Stimulated activated naive B cell treated with anti-CD40 and anti-IgM and Interleukin-4, amounts not matched to agents 10 μg/mL and 1 μg/mL and 100 μg/mL, for 72 hours (primary cell): ENCODE data around the gene CHSY1.
A peak's percentile ranks its signal among the peaks of the same experiment; 100 is the strongest.

Experiments
- ATAC-seq, 2 donors: fragments of 150-1000 bp; cut with Tn5 transposase; replicated peaks; 2 replicates each; pipeline ENCODE4 v1.10.0; 2021; ENCODE audit warnings: moderate library complexity in 1 of 2
- DNase-seq: peaks from one replicate; pipeline ENCODE4 v3.0.0; 2021
- H3K27ac Mint-ChIP-seq: one replicate; pipeline ENCODE4 v1.8.0; 2022; ENCODE audit warnings: mild to moderate bottlenecking, mixed read lengths
- H3K27me3 Mint-ChIP-seq, 2 donors: one replicate each; pipeline ENCODE4 v1.8.0; 2022; ENCODE audit warnings: mixed read lengths in 2 of 2
- H3K36me3 Mint-ChIP-seq, 2 donors: one replicate each; pipeline ENCODE4 v1.8.0; 2022; ENCODE audit warnings: mixed read lengths in 2 of 2, mild to moderate bottlenecking in 1 of 2
- H3K4me1 Mint-ChIP-seq, 2 donors: one replicate each; pipeline ENCODE4 v1.8.0; 2022; ENCODE audit warnings: mixed read lengths in 2 of 2, mild to moderate bottlenecking in 1 of 2
- H3K4me3 Mint-ChIP-seq, 2 donors: one replicate each; pipeline ENCODE4 v1.8.0; 2022; ENCODE audit warnings: mild to moderate bottlenecking in 2 of 2, mixed read lengths in 2 of 2, moderate library complexity in 1 of 2
- H3K9me3 Mint-ChIP-seq, 2 donors: one replicate each; pipeline ENCODE4 v1.8.0; 2022; ENCODE audit warnings: mixed read lengths in 2 of 2, mild to moderate bottlenecking in 1 of 2

Gene CHSY1

DNA sequence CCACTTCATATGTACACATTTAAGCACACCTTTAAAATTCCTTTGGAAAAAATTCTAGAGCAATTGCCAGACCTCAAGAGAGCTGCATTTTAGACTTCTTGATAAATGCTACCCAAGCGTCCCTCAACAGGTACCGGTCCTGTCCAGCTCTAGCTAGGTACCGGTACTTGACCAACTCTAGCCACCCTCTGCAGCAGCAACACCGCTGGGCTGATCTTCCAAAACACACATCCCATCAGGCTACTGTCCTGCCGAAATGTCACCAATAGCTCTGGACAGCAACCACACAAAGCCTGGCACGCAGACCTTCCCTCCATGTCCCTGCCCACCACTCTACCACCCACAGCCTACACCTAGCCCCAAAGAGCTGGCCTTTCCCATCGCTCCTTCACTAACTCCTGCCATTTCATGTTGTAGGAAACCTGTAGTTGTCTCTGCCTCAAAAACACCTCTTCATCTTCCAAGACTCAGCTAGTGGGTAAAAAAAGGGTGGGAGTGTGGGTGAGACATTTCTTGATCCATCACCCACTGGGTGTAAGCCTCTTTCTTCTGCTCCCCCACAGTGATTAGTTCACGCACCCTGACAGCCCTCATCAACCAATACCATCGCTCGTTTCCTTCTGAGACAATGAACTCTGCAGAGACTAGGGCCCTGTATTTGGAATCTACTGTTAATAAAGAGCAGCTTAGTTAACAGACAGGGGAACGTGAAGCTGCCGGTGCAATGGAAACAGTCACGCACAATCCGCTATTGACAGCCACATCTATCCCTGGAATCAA, 6.8 kb downstream of the CHSY1 start:
- DNase-seq (no peak), ATAC-seq (no peak)
- H3K4me1 Mint-ChIP-seq, result peaks cover 62 to 83% of the 10 kb centered on the region in 2 donors
- peaks cover 2 to 3% of the 10 kb centered on the region in 2 donors for H3K9me3 Mint-ChIP-seq
- H3K36me3 Mint-ChIP-seq, result peaks cover 25 to 52% of the 10 kb centered on the region in 2 donors
- H3K4me3 Mint-ChIP-seq, result peak overlapping the region; percentile 57 to 75
- peak overlapping the region; percentile 89 for H3K27ac Mint-ChIP-seq
- H3K27me3 Mint-ChIP-seq, result no peaks in the 10 kb centered on the region

DNA sequence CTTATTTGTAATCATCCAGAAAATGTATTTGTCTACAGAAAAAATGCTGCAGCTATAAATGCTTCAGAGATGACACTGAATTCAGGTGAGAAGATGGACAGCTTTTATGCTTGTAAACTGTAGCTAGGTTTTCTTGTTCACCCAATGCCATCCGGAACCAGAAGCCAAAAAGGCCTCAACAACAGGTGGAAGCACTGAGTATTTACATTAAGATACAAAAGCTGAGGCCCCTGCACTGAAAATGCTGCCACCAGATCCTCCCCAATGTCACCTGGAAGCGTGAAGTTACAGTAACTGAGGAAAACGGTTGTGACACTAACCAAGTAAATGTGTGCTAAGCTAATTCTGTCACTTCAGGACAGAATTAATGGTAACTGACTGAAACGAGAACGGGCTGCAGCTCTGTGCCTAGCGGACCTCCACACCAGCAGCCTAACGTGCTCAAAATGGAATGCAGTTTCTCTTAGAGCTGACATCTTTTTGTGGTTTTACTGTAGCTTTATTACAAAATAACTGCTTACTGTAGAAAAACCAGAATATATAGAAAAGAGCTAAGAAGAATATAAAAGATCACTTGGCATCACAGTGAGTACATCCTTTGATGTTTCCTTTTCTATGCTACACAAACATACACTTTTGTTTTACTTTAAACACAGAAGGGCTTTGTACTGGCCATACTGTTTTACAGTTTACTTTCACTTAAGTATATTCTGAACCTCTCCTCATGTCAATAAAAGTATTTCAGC, 7.6 kb downstream of the CHSY1 start:
- no peak for ATAC-seq
- peaks cover 20 to 54% of the 10 kb centered on the region in 2 donors for H3K36me3 Mint-ChIP-seq
- DNase-seq, result no peak
- H3K4me1 Mint-ChIP-seq, result peaks cover 65 to 83% of the 10 kb centered on the region in 2 donors
- peaks cover 2 to 3% of the 10 kb centered on the region in 2 donors for H3K9me3 Mint-ChIP-seq
- no peaks in the 10 kb centered on the region for H3K27me3 Mint-ChIP-seq
- peak overlapping the region; percentile 89 for H3K27ac Mint-ChIP-seq
- peak overlapping the region; percentile 57 to 75 for H3K4me3 Mint-ChIP-seq

DNA sequence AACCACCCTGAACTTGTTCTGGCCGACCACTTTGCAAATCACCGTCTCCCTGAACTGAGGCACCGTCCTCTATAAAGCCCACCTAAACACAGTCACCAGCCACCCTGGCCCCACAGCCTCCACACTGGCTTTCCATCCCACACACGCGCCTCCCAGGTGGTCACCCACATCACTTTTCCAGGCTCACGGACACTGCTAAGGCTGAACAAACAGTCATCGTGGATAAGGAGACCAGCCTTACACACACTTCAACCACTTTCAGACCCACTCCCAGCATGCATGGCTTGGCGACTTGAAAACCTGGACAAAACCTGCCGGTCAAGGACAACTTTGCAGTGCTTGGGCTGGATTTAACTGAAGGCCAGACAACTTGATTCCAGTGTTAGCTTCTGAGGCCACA, 8.4 kb downstream of the CHSY1 start:
- Mint-ChIP-seq H3K36me3 (peaks cover 18 to 53% of the 10 kb centered on the region in 2 donors), H3K27ac (peak overlapping the region; percentile 39), H3K27me3 (no peaks in the 10 kb centered on the region), H3K4me1 (peaks cover 63 to 81% of the 10 kb centered on the region in 2 donors), H3K9me3 (peaks cover 2 to 3% of the 10 kb centered on the region in 2 donors), H3K4me3 (peak overlapping the region; percentile 57 to 60)
- no peak for ATAC-seq
- no peak for DNase-seq

- ATAC-seq (no peak), DNase-seq (no peak)
- Mint-ChIP-seq H3K9me3 (peaks cover 2 to 3% of the 10 kb centered on the region in 2 donors), H3K4me3 (peak overlapping the region; percentile 25 to 72), H3K27me3 (no peaks in the 10 kb centered on the region), H3K27ac (peak overlapping the region; percentile 89), H3K36me3 (peaks cover 16 to 49% of the 10 kb centered on the region in 2 donors), H3K4me1 (peaks cover 60 to 77% of the 10 kb centered on the region in 2 donors)
These were observed 8.9 kb downstream of the CHSY1 start for GRCh38 chr15:101242999-101243336.

GRCh38 chr15:101242160-101242998, 9.5 kb downstream of the CHSY1 start:
- H3K27ac Mint-ChIP-seq, result peak overlapping the region; percentile 89
- H3K27me3 Mint-ChIP-seq, result no peaks in the 10 kb centered on the region
- ATAC-seq (peak; percentile 58 to 60), DNase-seq (peak; percentile 47)
- H3K9me3 Mint-ChIP-seq, result peaks cover 2 to 3% of the 10 kb centered on the region in 2 donors
- peaks cover 17 to 46% of the 10 kb centered on the region in 2 donors for H3K36me3 Mint-ChIP-seq
- H3K4me1 Mint-ChIP-seq, result peaks cover 56 to 73% of the 10 kb centered on the region in 2 donors
- peak overlapping the region; percentile 25 to 72 for H3K4me3 Mint-ChIP-seq

DNA sequence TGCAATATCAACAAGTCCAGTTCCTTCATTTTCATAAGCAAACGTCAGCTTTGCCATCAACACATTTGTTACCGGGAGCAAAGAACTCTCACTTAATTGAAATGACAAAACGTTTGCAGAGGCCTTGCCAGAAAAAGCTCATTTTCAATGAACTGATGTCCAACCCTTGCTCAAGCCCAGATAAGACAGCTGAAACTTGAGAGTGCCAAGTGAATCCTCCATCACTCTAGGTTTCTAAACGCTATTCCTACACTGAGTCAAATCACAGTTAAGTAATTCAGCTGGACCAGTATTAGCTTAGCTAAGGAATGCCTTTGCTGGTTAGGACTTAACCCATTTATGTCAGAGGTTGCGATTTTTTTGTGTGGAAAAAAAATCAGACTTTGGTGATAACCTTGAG, 11.5 kb downstream of the CHSY1 start:
- Mint-ChIP-seq H3K27me3 (no peaks in the 10 kb centered on the region), H3K4me1 (peaks cover 45 to 67% of the 10 kb centered on the region in 2 donors), H3K27ac (no peak overlapping the region), H3K9me3 (peaks cover 2 to 3% of the 10 kb centered on the region in 2 donors), H3K4me3 (no peak overlapping the region), H3K36me3 (peaks cover 29 to 50% of the 10 kb centered on the region in 2 donors)
- no peak for ATAC-seq
- no peak for DNase-seq

- Mint-ChIP-seq H3K36me3 (peaks cover 29 to 50% of the 10 kb centered on the region in 2 donors), H3K4me3 (peak overlapping the region; percentile 38 to 59), H3K4me1 (peaks cover 42 to 66% of the 10 kb centered on the region in 2 donors), H3K27me3 (no peaks in the 10 kb centered on the region), H3K27ac (peak overlapping the region; percentile 85), H3K9me3 (peaks cover 2 to 3% of the 10 kb centered on the region in 2 donors)
- ATAC-seq (peak; percentile 26 to 54), DNase-seq (no peak)
These were observed 12.1 kb downstream of the CHSY1 start for GRCh38 chr15:101239724-101240136.

DNA sequence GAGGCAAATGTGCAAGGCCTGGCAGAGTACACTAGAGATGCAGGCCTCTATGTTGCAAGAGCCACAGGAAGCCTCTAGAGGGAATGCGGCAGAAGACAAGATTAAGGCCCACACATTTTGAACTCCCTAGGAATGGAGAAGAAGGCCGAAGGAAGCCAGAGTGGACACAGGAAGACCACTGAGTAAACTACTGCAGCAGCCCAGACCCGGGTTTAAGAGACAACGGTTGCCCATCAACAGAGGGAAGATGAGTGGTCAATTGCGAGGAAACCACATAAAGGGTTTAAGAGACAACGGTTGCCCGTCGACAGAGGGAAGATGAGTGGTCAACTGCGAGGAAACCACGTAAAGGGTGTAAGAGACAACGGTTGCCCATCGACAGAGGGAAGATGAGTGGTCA, 14.6 kb downstream of the CHSY1 start:
- Mint-ChIP-seq H3K9me3 (no peaks in the 10 kb centered on the region), H3K36me3 (peaks cover 38 to 56% of the 10 kb centered on the region in 2 donors), H3K27me3 (no peaks in the 10 kb centered on the region), H3K27ac (no peak overlapping the region), H3K4me1 (peaks cover 28 to 58% of the 10 kb centered on the region in 2 donors), H3K4me3 (no peak overlapping the region)
- ATAC-seq (no peak), DNase-seq (no peak)

DNA sequence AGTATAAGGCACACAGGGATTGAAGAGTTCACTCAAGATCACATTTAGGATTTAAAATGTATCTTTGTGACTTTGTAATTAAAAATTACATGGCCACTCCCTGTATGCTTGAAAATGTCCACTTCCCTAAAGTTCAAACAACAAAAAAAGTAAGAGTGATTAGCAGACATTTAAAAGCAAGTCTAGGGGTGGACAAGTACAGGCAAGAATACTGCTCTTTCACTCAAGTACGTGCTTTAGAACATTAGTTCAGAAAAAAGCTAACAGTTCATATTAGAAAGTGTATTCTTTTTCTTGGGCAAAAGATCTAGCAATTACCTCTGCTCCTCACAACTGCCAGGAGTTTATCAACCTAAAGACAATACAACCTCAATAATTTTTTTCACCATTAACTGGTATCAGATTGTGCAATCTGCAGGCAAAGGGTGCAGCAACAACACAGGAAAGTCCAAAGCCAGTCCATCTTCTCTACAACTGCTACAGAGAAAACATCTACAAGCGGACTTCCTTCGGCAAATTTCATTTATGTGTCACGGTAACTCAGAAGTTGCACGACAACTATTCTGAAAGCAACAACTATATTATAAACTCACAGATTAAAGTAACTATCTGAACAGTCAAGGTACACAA, 18.1 kb downstream of the CHSY1 start:
- peaks cover 19 to 43% of the 10 kb centered on the region in 2 donors for H3K4me1 Mint-ChIP-seq
- no peak for DNase-seq

DNA sequence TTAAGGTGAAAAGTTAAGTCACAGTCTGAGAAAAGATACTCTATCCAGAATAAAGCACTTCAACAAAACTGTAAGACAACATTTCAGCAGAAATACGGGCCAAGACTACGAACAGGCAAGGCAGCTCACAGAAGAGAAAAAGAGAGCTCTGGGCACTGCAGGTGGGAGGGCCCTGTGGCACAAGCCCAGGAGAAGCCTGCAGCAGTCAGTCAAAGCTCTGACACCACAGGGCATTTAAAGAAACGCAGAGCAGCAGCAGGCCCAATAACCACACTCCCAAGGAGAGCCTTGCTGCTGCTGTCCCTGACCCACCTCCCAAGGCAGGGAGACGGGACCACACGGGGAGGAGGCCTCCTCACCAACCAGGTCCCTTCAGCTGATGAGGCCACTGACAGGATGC, 19.2 kb downstream of the CHSY1 start:
- ATAC-seq, result no peak
- Mint-ChIP-seq H3K27me3 (no peaks in the 10 kb centered on the region), H3K27ac (no peak overlapping the region)

More for the DNA sequence above, 18.1 kb downstream of the CHSY1 start:
- H3K27ac Mint-ChIP-seq, result no peak overlapping the region
- H3K36me3 Mint-ChIP-seq, result peaks cover 51 to 66% of the 10 kb centered on the region in 2 donors
- H3K4me3 Mint-ChIP-seq, result no peak overlapping the region
- no peaks in the 10 kb centered on the region for H3K27me3 Mint-ChIP-seq
- H3K9me3 Mint-ChIP-seq, result peaks cover 0 to 5% of the 10 kb centered on the region in 2 donors
- ATAC-seq, result no peak

GRCh38 chr15:101228313-101228712, 23.5 kb downstream of the CHSY1 start:
- Mint-ChIP-seq H3K27me3 (no peaks in the 10 kb centered on the region), H3K36me3 (peaks cover 45 to 73% of the 10 kb centered on the region in 2 donors), H3K9me3 (peaks cover 8 to 9% of the 10 kb centered on the region in 2 donors), H3K4me3 (no peak overlapping the region), H3K4me1 (peaks cover 22 to 44% of the 10 kb centered on the region in 2 donors), H3K27ac (no peak overlapping the region)
- ATAC-seq (no peak), DNase-seq (no peak)

More for the DNA sequence above, 19.2 kb downstream of the CHSY1 start:
- Mint-ChIP-seq H3K4me3 (no peak overlapping the region), H3K9me3 (peaks cover 7 to 8% of the 10 kb centered on the region in 2 donors), H3K4me1 (peaks cover 19 to 51% of the 10 kb centered on the region in 2 donors), H3K36me3 (peaks cover 60 to 77% of the 10 kb centered on the region in 2 donors)
- DNase-seq, result no peak

DNA sequence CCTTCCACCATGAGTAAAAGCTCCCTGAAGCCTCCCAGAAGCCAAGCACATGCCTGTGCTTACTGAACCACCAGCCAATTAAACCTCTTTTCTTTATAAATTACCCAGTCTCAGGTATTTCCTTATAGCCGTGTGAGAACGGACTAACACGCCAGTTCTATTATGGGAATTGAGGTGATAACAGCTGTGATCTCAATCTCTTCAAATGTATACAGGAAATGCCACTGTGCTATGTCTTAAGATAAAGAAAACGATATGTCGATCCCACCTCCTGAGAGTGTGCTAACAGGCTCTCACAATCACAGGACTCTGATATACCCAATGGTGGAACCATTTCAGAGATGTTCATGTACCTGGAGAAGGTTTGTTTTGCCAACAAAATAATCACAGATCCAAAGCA, 26.2 kb downstream of the CHSY1 start:
- no peak overlapping the region for H3K27ac Mint-ChIP-seq
- peaks cover 8 to 9% of the 10 kb centered on the region in 2 donors for H3K9me3 Mint-ChIP-seq
- H3K36me3 Mint-ChIP-seq, result peaks cover 33 to 64% of the 10 kb centered on the region in 2 donors
- DNase-seq (no peak), ATAC-seq (no peak)
- peaks cover 22 to 44% of the 10 kb centered on the region in 2 donors for H3K4me1 Mint-ChIP-seq
- H3K4me3 Mint-ChIP-seq, result no peak overlapping the region
- H3K27me3 Mint-ChIP-seq, result no peaks in the 10 kb centered on the region

DNA sequence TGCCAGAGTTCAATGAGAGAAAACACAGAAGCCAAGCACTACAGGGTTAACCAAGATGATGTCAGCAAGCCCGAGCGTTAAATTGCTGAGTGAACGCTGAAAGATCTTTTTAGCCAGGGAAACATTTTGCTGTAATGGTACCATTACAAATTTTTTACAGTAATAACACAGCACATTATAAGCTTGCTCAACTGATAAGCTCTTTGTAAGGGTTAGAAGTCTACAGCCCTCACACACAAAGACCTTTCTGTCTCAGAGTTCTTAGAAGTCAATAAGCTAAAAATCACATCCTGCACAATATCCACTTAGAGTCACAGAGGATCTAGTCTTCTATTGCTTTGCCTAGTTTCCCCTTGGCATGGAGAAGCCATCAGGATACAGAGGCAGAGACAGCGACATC, 29.9 kb downstream of the CHSY1 start:
- ATAC-seq (no peak), DNase-seq (no peak)
- no peak overlapping the region for H3K27ac Mint-ChIP-seq
- H3K27me3 Mint-ChIP-seq, result no peaks in the 10 kb centered on the region
- no peak overlapping the region for H3K4me3 Mint-ChIP-seq
- H3K36me3 Mint-ChIP-seq, result peaks cover 26 to 58% of the 10 kb centered on the region in 2 donors
- H3K9me3 Mint-ChIP-seq, result no peaks in the 10 kb centered on the region
- peaks cover 38 to 59% of the 10 kb centered on the region in 2 donors for H3K4me1 Mint-ChIP-seq
